Mammary epithelial cell (primary cell): ENCODE measurements around the gene OGG1.

ENCODE experiments used
- EZH2 ChIP-seq: IDR thresholded peaks from 2 replicates; pipeline ENCODE4 v1.6.1; 2012; ENCODE audit warnings: low read length, inconsistent platforms, borderline replicate concordance
- TF ChIP-seq, protein P1 (sequence below), 2 donors: IDR thresholded peaks in 1 of 2; conservative IDR thresholded peaks in 1 of 2; 2 replicates each; pipeline ENCODE4 v1.5.1; 2011 to 2012; ENCODE audit warnings: inconsistent platforms in 2 of 2, low read length in 2 of 2, mild to moderate bottlenecking in 2 of 2, control low read depth in 1 of 2, low read depth in 1 of 2; ENCODE audit not compliant: insufficient read depth in 1 of 2; ENCODE audit errors: extremely low read depth in 1 of 2

DNA sequence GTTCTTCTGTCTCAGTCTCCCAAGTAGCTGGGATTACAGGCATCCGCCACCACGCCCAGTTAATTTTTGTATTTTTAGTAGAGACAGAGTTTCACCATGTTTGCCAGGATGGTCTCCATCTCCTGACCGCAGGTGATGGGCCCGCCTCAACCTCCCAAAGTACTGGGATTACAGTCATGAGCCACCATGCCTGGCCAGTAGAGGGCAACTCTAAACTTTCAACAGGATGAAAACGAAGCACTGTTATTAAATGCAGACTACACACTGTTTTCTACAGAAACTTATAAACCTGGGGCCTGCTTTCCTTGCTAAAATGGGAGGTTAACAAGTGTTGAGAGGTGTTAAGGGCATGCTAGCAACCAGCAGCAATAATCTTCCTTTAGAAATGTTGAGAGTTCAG lies 50.8 kb downstream of the OGG1 start:
- TF ChIP-seq, protein P1, sequence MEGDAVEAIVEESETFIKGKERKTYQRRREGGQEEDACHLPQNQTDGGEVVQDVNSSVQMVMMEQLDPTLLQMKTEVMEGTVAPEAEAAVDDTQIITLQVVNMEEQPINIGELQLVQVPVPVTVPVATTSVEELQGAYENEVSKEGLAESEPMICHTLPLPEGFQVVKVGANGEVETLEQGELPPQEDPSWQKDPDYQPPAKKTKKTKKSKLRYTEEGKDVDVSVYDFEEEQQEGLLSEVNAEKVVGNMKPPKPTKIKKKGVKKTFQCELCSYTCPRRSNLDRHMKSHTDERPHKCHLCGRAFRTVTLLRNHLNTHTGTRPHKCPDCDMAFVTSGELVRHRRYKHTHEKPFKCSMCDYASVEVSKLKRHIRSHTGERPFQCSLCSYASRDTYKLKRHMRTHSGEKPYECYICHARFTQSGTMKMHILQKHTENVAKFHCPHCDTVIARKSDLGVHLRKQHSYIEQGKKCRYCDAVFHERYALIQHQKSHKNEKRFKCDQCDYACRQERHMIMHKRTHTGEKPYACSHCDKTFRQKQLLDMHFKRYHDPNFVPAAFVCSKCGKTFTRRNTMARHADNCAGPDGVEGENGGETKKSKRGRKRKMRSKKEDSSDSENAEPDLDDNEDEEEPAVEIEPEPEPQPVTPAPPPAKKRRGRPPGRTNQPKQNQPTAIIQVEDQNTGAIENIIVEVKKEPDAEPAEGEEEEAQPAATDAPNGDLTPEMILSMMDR (conservative IDR thresholded peaks at IDR 0.05 in 1 of 2, IDR thresholded peaks at IDR 0.05 in 1 of 2; ENCODE audit: extremely low read depth in 1 of 2, insufficient read depth in 1 of 2, low read depth in 1 of 2, low read length in 2 of 2) = peak in 1 of 2 donors; percentile 34
- TF ChIP-seq EZH2 = no peak
